Keratinocyte (primary cell): ENCODE measurements around the gene BORCS6. TPM values are rescaled to one million over a fixed set of nuclear protein-coding genes. Genes with fewer than 3 reads are reported as not detected.

Experiments
- DNase-seq: peaks from one replicate; pipeline ENCODE4 v3.0.0-alpha.2; 2011; ENCODE audit warnings: low read depth, missing footprints, low spot score
- FAIRE-seq: peaks from 2 replicates; lab custom pipeline; 2011; peaks lifted over from hg19 to GRCh38; lab: Jason Lieb, UNC
- H2AFZ ChIP-seq: 2 replicates; pipeline ENCODE4 v1.6.0; 2012; ENCODE audit warnings: low read length, control low read depth, inconsistent platforms; ENCODE audit not compliant: control insufficient read depth
- H3K27ac ChIP-seq: 2 replicates; pipeline ENCODE4 v1.5.1; 2011; ENCODE audit warnings: low read length; ENCODE audit not compliant: control insufficient read depth, insufficient read depth
- H3K27me3 ChIP-seq: 3 replicates; pipeline ENCODE4 v1.6.0; 2011; ENCODE audit warnings: low read length; ENCODE audit not compliant: control insufficient read depth, insufficient read depth; ENCODE audit errors: extremely low read depth
- H3K36me3 ChIP-seq, 2 experiments: 2 replicates in 1 of 2; 3 replicates in 1 of 2; pipeline ENCODE4 v1.5.1; 2011; ENCODE audit warnings: low read length in 2 of 2, mild to moderate bottlenecking in 1 of 2; ENCODE audit not compliant: control insufficient read depth in 2 of 2, insufficient read depth in 2 of 2; ENCODE audit errors: extremely low read depth in 1 of 2
- H3K4me1 ChIP-seq: 3 replicates; pipeline ENCODE4 v1.5.1; 2011; ENCODE audit warnings: low read length; ENCODE audit not compliant: control insufficient read depth, insufficient read depth; ENCODE audit errors: extremely low read depth
- H3K4me2 ChIP-seq: 3 replicates; pipeline ENCODE4 v1.6.0; 2011; ENCODE audit warnings: low read depth, low read length; ENCODE audit not compliant: control insufficient read depth, insufficient read depth; ENCODE audit errors: extremely low read depth
- H3K4me3 ChIP-seq, 3 experiments: fragments of 200-600 bp in 1 of 3; sonication (generic) in 1 of 3; 2 replicates in 2 of 3; 3 replicates in 1 of 3; pipeline ENCODE4 v1.5.1; 2011 to 2016; ENCODE audit warnings: low read length in 3 of 3, mild to moderate bottlenecking in 3 of 3, control low read depth in 2 of 3, inconsistent platforms in 1 of 3, low read depth in 1 of 3, mixed read lengths in 1 of 3, mixed run types in 1 of 3, moderate library complexity in 1 of 3; ENCODE audit not compliant: control insufficient read depth in 2 of 3, insufficient read depth in 2 of 3; ENCODE audit errors: extremely low read depth in 1 of 3
- H3K79me2 ChIP-seq: 2 replicates; pipeline ENCODE4 v1.6.0; 2012; ENCODE audit warnings: low read length; ENCODE audit not compliant: control insufficient read depth, insufficient read depth
- H3K9ac ChIP-seq: 3 replicates; pipeline ENCODE4 v1.6.0; 2011; ENCODE audit warnings: low read length; ENCODE audit not compliant: control insufficient read depth, insufficient read depth; ENCODE audit errors: extremely low read depth
- H3K9me1 ChIP-seq: 3 replicates; pipeline ENCODE4 v1.6.0; 2011; ENCODE audit warnings: low read length; ENCODE audit not compliant: control insufficient read depth, insufficient read depth; ENCODE audit errors: extremely low read depth
- H3K9me3 ChIP-seq: 2 replicates; pipeline ENCODE4 v1.5.1; 2012; ENCODE audit warnings: low read depth, low read length; ENCODE audit not compliant: control insufficient read depth
- H4K20me1 ChIP-seq: 3 replicates; pipeline ENCODE4 v1.6.0; 2011; ENCODE audit warnings: low read length; ENCODE audit not compliant: control insufficient read depth, insufficient read depth; ENCODE audit errors: extremely low read depth
- EZH2 ChIP-seq: IDR thresholded peaks from one replicate; pipeline ENCODE4 v1.6.1; 2012; ENCODE audit warnings: inconsistent platforms, mild to moderate bottlenecking, low read length, moderate library complexity
- dilution Hi-C: fragments of 300-500 bp; cut with MboI; formaldehyde crosslinking; loops from one replicate; pipeline ENCODE4 v1.7.0; 2020; ENCODE audit warnings: low sequenced_read_pairs; ENCODE audit not compliant: extremely low pct_ligation_motif_present
- polyA plus RNA-seq, 5 experiments: library from polyadenylated mRNA; depleted of rRNA in 3 of 5; stranded (reverse) in 3 of 5; stranded (forward) in 1 of 5; unstranded in 1 of 5; fragments of >200 nt; gene quantifications; 1 replicate in 1 of 5; 2 replicates in 3 of 5; 3 replicates in 1 of 5; pipeline versions ENCODE4 v1.2.1 to v1.2.3, GENCODE V29; 2011 to 2012; ENCODE audit warnings: missing spikeins in 2 of 5, low read depth in 1 of 5, low replicate concordance in 1 of 5
- TF ChIP-seq, protein P1 (sequence below), 3 experiments: IDR thresholded peaks in 1 of 3; conservative IDR thresholded peaks in 1 of 3; optimal IDR thresholded peaks in 1 of 3; 2 replicates in 2 of 3; 3 replicates in 1 of 3; pipeline versions ENCODE3 to v1.5.1; 2011; ENCODE audit warnings: low read length in 3 of 3, mild to moderate bottlenecking in 3 of 3, moderate library complexity in 2 of 3, control low read depth in 1 of 3, inconsistent platforms in 1 of 3; ENCODE audit not compliant: insufficient read depth in 2 of 3; ENCODE audit errors: extremely low read depth in 1 of 3

BORCS6 gene
- polyA plus RNA-seq, 1 donor (not counting 4 experiments of a cell fraction or from before 2014, with no cell fraction given): 4.2 TPM

- dilution Hi-C loops: no loop called here
- Histone ChIP-seq H3K27ac (no peak overlapping the region), H3K79me2 (peaks cover 28% of the 10 kb centered on the region), H3K9me1 (peaks cover 4% of the 10 kb centered on the region), H3K4me1 (peaks cover 16% of the 10 kb centered on the region), H2AFZ (no peak overlapping the region), H3K4me2 (no peak overlapping the region), H4K20me1 (peaks cover 17% of the 10 kb centered on the region), H3K36me3 (peaks cover 63 to 72% of the 10 kb centered on the region in 2 experiments), H3K9me3 (no peaks in the 10 kb centered on the region), H3K27me3 (no peaks in the 10 kb centered on the region), H3K9ac (no peak overlapping the region), H3K4me3 (no peak overlapping the region)
- no peak for TF ChIP-seq EZH2
- TF ChIP-seq, protein P1, sequence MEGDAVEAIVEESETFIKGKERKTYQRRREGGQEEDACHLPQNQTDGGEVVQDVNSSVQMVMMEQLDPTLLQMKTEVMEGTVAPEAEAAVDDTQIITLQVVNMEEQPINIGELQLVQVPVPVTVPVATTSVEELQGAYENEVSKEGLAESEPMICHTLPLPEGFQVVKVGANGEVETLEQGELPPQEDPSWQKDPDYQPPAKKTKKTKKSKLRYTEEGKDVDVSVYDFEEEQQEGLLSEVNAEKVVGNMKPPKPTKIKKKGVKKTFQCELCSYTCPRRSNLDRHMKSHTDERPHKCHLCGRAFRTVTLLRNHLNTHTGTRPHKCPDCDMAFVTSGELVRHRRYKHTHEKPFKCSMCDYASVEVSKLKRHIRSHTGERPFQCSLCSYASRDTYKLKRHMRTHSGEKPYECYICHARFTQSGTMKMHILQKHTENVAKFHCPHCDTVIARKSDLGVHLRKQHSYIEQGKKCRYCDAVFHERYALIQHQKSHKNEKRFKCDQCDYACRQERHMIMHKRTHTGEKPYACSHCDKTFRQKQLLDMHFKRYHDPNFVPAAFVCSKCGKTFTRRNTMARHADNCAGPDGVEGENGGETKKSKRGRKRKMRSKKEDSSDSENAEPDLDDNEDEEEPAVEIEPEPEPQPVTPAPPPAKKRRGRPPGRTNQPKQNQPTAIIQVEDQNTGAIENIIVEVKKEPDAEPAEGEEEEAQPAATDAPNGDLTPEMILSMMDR (optimal IDR thresholded peaks at IDR 0.05 in 1 of 3, IDR thresholded peaks at IDR 0.05 in 1 of 3, conservative IDR thresholded peaks at IDR 0.05 in 1 of 3; ENCODE audit: extremely low read depth in 1 of 3, insufficient read depth in 2 of 3, low read length in 3 of 3): no peak
- no peak for DNase-seq
- FAIRE-seq: no peak
Measured at GRCh38 chr17:8147141-8147804, 42.7 kb downstream of the BORCS6 start.

- peaks cover 66 to 75% of the 10 kb centered on the region in 2 experiments for H3K36me3 ChIP-seq
- DNase-seq (no peak), FAIRE-seq (no peak)
- no peaks in the 10 kb centered on the region for H3K27me3 ChIP-seq
- no peak overlapping the region for H3K4me3 ChIP-seq
- H3K79me2 ChIP-seq: peaks cover 22% of the 10 kb centered on the region
- no peak overlapping the region for H3K4me2 ChIP-seq
- no peak overlapping the region for H3K9ac ChIP-seq
- no peak for TF ChIP-seq EZH2
- TF ChIP-seq, protein P1 (optimal IDR thresholded peaks at IDR 0.05 in 1 of 3, IDR thresholded peaks at IDR 0.05 in 1 of 3, conservative IDR thresholded peaks at IDR 0.05 in 1 of 3; ENCODE audit: extremely low read depth in 1 of 3, insufficient read depth in 2 of 3, low read length in 3 of 3): no peak
- peaks cover 9% of the 10 kb centered on the region for H3K4me1 ChIP-seq
- H3K27ac ChIP-seq: no peak overlapping the region
- H3K9me3 ChIP-seq: no peaks in the 10 kb centered on the region
- peaks cover 4% of the 10 kb centered on the region for H3K9me1 ChIP-seq
- no peak overlapping the region for H2AFZ ChIP-seq
- dilution Hi-C loops: no loop called here
- peaks cover 17% of the 10 kb centered on the region for H4K20me1 ChIP-seq
Measured at GRCh38 chr17:8146381-8147140, 43.4 kb downstream of the BORCS6 start.
